ENCODE data around the gene CNN3.

Gene CNN3

DNA sequence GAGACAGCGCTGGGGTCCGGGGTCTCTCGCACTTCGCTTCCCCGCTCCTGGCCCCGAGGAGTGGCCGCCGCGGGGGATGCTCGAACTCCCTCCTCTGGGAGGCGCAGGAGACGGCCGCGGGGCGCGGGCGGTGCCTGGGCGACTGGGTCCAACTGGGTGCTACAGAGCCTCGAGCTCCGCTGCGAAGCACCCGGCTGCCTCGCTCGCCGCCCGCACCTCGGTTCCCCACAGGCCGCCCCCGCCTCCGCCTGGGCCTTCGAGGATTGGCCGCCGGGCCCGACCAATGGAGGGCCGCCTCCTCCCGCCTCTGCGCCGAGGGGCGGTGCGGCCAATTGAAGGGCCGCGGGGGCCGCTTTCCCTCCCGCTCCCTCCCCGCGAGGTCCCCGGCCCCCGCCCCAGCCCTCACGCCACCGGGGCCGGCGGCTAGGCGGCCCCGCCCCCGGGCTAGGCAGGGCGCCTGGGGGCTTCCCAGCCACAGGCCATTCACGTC lies at the start of gene CNN3:
CNN3 (minus strand) TSS at position 196 of the 490 bp plus-strand sequence. CDS start 216 bp downstream, outside the sequence.
- DNase-seq = peak; percentile 49 to 96 (median 88)

DNA sequence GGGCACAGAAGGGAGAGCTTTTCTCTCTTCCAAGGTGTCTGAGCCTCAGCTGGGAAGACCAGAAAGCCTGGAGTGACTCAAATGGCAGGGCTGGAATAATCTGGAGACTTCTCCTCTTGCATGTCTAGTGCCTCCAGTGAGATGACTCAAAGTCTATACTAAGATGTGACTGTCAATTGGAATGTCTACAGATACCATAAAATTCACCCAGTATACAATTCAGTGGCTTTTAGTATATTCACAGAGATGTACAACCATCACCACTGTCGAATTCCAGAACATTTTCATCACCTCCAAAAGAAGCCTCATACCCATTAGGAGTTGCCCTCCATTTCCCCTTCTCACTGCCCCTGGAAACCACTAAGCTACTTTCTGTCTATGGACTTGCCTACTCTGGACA lies 47.9 kb upstream of the CNN3 start:
- no peak for DNase-seq

DNA sequence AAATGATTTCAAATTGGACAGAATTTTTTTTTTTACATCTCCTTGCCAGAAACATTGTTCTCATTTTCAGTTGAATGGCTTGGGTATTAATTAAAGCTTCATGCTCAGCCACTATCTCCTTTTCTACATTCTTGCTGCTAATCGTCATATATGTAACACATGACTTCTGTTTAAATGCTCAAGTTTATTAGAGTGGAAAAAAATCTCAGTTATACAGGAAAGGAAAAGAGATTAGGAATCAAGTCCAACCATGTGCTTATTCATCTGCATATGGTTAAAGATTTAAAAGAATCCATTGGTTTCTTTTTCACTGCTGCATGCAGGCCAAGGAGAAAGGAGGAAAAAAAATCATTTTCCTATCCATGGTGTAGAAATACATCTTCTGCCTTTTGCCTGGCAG lies 47.3 kb upstream of the CNN3 start:
- DNase-seq = no peak

DNA sequence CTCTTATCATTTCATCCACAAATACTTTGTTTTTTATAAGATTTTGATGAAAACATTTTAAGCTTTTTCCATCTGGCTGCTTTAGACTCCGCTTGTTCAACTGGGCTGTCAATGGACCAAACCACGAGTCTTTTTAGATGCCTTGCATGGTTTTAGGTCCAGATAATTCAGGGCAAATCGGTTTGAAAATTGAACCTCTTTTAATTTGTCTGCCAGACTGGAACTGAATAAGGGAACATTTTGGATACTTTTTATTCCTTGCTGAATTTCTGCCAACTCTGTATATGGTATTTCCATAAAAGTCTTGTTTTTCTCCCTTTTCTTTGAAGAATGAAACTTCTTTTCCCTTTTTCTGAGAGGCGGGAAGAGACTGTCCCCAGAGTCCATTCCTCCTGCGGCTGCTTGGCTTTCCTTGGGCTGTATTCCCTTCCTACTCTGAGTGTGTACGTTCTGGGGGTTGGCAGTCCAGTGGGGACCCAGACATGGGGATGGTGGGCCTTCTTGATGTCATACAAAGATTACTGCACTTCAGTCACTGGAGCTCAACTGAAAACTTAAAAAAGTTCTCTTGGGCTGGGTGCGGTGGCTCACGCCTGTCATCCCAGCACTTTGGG lies 46.5 kb upstream of the CNN3 start:
- DNase-seq = no peak

DNA sequence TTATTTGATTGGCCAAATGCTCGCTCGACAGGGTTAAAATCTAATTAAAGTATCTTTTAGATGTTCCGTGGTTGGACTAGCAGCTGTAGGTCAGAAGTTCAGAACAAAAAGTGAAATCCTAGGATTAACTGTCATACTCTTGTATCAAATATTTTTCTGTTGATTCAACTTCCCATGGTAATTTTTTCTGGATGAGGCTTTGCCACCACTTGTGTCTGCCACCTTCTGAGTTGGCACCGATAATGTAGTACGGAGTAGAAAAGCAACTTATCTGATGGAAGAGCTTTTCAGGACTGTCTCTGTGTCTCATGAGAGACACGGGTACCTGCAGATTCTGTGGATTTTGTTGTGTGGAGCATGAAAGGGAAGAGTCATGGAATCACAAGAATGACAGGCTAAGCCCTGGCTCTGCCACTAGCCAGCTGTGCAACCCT lies 44.6 kb upstream of the CNN3 start:
- DNase-seq = no peak

DNA sequence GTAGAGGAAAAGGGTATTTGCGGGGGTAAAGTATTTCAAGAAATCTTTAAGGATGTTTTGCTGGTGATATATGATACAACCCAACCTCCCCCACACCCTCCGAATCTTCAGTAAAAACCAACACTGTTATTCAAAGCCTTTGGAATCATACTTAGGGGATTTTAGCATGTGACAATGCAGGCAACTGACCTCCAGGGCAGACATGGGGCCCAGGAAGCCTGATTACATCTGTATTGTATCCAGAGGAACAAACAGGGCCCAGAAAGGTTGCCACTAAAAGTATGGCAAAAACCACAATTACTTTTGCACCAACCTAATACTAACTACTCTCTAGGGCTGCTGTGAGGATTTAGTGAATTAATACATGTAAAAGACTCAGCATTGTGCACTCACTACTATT lies 43.9 kb upstream of the CNN3 start:
- DNase-seq = no peak

DNA sequence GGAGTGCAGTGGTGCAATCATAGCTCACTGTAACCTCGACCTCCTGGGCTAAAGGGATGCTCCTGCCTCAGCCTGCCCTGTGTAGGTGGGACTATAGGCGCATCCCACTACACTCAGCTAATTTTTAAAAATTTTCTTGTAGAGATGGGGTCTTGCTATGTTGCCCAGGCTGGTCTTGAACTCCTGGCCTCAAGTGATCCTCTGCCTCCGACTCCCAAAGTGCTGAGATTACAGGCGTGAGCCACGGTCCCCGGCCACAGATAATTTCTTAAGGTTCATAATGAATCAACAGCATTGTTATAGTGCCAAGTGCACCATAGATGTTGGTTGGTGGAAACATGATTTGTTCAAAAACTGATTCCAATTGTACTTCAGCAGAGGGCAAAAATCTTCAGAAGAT lies 42.2 kb upstream of the CNN3 start:
- DNase-seq = no peak

DNA sequence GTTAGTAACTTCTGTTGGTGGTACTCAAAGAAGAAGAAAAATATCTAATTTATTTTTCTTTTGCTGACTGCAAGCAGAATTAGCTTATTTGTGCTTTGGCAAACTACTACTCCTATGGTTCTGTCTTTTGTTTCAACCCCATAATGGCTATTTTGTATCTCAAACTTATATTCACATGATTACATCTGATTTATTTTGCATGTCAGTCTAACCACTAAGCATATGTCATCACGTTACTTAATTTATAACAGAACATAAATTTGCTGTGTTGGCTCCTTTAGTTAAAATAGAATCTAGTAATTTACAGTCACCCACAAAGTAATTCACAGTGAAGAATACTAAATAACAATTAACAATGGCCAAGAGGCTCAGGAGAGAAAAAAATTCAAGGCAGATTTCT lies 39.1 kb upstream of the CNN3 start:
- no peak for DNase-seq

DNA sequence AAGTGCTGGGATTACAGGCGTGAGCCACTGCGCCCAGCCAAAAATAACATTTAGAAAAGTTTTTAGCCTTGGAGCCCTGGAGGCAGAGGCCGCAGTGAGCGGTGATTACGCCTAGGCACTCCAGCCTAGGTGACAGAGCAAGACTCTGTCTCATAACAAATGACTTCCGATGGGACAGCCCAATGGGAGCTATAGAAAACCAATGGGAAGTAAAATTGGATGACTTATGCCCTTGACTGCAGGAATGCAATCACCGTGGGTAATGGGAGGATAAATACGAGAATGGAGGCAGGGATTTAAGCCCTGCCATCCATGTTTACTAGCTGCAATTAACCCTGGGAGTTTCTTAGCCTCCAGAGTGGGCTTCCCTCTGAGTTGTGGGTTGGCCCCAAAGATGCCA lies 37.0 kb upstream of the CNN3 start:
- no peak for DNase-seq

DNA sequence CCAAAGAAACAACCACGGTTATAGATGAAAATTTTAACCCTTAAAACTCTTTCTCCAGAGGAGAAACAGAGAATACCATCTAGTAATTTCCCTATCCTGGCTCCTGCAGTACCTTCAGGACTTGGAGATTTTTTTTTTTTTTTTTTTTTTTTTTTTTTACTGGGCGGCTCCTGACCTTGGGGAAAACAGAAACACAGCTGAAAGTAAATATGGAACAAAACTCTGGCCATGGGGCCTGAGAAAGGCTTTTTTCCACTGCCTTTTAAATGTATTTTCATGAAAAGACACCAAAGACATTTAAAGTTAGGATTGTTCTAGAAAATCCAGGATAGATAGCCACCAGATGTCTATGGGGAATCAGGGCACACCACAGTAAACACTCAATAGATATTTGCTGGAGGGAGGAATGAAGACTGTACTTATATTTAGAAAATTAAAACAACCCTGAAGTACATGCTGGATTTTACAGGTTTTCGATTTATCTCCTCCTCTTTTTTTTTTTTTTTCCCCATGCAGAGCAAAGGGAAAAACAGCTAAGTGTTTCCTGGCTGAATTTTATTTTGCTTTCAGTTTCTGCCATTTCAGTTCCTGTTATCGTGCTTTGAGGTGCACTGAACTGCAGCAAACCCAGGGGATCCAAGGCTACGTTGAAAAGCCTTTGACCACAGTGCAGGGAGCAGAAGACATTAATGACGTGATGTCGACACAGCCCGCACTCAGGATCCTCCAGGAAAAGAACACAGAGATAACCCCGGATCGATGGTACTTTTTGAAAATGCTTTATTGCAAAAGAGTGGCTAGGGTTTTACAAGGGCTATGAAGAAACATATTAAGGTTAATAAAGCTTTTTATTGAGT lies 35.7 kb upstream of the CNN3 start:
- peak in 1 of 14 donors; percentile 21 for DNase-seq

DNA sequence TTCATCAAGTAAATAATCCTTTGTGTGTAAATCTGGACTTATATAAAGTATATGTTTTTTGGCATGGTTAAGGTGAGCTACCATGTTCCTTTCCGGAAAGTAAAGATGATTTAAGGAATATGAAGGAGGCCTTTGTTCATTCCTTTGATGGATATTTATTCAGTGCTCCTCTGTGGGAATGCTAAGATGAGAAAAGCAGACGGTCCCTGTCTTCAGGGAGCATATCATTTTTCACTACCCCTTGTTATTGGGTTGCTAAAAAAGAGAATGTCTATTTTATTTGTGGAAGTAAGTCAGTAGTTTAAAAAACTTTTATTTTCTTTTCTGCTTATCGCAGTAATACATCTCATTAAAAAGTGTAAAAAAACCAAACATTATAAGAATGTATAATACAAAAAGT lies 35.1 kb upstream of the CNN3 start:
- no peak for DNase-seq

DNA sequence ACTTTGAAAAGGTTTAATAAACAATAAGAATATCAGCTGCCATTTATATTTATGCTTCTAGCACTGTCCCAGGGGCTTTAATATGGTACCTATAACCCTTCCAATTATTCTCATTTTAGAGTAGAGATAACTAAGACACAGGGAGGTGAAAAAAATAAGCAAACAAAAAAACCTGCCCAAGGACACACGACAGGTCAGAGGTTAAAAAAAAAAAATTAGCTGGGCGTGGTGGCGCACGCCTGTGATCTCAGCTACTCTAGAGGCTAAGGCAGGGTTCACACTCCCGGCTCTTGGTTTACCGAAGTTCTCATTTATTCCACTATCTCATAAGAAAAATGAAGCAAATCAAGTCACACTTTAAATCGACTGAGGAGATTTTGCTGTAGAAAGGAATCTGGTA lies 34.7 kb upstream of the CNN3 start:
- peak in 1 of 14 donors; percentile 18 for DNase-seq

DNA sequence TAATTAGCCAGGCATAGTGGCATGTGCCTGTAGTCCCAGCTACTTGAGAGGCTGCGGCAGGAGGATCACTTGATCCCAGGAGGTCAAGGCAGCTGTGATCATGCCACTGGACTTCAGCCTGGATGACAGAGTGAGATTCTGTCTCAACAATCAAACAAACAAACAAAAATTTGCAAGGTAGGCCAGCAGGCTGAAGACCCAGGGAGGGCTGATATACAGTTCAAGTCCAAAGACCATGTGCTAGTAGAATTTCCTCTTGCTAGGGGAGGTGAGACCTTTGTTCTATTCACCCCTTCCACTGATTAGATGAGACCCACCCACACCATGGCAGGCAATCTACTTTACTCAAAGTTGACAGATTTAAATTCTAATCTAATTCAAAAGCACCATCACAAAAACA lies 31.2 kb upstream of the CNN3 start:
- no peak for DNase-seq

DNA sequence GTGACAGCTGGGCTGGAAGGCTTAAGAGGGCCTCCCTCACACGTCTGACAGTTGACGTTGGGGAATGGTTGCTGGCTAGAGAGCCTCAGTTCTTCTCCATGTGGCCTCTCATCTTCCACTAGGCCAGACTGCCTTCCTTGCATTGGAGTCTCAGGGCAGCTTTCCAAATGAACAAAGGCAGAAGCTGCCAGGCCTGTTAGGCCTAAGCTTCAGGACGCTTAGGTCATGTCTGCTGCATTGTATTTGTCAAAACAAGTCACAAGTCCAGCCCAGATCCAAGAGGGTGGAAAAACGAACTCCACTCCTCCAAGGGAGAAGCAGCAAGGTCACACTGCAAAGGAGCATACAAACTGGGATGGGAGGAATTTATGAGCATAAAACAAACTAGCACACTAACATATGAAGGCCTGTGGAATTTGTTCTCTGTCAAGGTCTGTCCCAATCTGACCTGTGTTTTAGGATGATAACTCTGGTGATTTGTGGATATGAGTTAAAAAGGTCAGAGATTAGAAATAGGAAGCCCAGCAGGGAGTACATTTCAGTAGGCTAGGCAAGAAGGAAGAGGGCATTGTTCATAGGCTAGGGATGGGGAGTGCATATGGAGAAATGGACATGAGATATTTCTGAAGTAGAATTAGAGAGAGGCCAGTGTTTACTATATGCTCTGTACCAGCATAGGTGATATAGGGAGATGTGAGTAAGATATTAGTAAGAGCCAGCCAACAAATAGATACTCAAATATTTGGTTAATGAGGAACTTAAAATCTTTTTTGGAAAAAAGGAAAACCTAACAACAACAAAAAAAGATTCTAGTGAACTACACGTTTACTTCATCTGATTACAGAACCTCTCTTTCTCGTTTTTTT lies 29.1 kb upstream of the CNN3 start:
- DNase-seq = peak in 2 of 14 donors; percentile 4 to 27

DNA sequence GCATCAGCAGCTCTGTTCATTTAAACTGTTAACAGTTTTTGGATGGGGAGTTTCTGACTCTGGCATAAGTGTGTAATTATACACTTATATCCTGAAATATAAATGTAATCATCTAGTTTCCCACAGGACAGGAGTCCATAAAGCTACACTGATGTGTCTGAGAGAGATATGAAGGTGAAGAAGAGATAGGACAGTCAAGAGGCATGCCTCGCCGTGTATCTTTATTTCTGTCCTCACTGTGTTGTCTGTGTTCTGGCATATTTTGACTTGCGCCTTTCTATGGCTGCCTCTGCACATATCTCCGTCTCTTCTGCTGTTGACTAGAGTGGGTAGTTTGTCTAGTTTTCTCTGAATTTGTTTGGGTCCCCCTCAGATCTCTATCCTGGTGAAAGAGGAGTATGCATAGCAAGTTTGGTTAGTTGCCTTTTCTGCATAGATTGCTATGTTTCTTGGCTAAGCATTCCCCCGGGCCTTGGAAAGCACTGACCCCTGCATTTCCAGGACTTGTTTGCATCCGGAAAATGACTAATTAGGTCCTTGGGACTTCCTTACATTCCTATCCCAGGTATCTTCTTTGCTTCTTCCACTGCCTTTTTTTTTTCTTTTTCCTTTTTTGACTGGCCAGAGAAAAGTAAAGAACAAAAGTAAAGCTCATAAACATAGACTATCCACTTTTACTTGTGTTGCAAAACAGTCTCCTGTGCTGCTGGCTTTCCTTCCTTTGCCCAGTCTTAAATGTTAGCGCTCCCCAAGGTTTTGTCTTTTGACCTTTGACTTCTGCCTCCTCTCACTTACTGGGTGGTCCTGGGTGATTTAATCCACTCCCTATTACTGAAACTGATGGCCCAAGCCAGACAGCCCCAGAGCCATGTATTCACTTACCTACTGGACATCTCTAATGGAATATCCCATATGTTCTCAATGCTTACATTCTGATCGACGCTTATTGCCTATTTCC lies 27.6 kb upstream of the CNN3 start:
- DNase-seq = no peak

DNA sequence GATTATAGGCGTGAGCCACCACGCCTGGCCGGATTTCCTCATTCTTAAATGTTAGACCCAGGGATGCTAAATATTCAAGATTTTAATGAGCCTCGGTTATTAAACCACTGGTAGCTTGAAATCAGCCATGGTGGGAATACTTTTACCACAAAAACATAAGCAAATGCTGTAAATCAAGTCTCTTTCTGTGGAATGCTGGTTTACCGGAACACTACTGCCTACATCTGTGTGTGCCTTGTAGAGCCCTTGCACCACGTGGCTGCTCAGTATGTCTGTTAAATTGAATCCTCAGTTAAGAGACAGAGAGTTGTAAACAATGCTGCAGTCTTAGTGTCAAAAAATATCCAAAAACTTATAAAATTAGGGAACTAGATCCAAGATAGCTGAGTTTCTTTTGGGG lies 26.8 kb upstream of the CNN3 start:
- DNase-seq = no peak

DNA sequence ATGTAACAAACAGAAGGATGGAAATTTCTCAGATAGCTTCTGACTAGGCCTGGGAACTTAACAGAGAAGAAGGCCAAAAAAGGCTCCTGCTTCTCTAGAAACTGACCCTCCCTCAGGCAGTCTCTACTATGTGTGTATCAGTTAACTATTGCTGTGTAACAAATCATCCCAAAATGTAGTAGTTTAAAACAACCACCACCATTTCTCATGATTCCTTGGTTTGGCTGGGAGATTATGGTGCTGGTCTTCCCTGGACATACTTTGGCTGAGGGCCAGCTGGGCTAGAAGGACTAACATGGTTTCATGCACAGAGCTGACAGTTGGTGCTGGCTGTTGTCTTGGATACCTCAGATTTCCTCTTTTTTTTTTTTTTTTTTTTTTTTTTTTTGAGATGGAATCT lies 26.2 kb upstream of the CNN3 start:
- no peak for DNase-seq

DNA sequence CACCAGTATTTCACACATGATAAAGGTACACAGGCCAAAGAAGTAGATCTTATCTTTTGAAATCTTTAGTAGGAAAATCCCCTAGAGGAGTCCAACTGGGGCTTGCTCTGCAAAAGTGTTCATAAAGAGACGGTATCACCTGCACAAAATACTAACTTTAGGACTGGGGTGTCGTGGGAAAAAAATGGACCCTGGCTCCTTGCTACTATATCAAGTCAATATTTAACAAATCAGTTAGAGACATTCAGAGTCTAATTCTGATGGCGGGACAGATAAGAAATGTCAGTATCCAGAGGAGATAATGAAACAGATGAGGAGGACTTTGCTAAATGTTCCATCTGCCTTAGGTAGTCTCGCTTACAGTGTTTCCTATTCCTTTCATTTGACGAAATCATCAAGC lies 25.6 kb upstream of the CNN3 start:
- no peak for DNase-seq

DNA sequence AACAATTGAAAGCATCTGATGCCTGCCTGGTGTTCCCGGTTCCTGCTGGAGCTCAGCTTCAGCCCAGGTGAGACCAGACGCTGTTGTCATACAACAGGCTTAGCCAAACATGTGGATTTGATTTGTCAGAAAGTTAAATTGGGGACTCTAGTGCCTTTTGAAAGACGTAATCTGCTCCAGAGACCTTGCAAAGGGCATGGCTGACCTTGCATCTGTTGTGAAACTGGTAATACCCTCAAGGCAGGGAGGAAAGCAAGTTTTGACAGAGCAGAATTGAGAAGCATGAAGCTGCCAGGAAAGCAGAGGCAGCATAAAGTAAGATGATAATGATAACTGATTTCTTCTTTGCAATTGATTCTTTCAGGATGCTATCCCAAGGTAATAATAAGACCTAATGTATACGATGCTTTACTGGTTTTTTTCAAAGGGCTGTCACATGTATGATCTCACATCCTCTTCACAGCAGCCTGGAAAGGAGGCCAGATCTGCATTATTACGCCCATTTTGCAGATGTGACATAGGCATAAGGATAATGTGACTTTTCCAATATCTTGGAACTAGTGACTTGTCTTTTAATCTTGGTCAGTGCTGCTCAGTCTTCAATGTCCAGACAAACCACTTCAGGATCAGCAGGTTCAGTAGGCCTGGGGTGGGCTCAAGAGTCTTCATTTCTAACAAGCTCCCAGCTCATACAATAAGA lies 24.7 kb upstream of the CNN3 start:
- DNase-seq = no peak

DNA sequence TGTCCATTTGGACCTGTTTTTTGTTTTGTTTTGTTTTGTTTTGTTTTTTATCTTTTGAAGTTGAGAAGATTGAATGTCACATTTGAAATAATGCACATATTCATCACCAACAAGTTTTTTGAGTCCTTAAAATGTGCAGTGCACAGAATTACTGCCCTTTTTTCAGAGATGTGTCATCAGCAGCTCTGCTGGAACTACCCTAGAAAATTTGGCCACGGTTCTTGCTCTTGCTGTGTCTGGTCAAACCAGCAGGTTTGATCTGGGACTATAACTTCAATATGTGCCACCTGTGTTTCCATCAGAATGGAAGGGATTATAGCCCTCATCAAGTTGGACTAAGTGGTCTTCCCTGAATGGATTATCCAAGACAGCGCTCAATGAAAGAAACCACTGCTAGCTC lies 24.1 kb upstream of the CNN3 start:
- DNase-seq = peak in 1 of 14 donors; percentile 26
